ENCODE results near the gene PPP1R26.
A peak's percentile ranks its signal among the peaks of the same experiment; 100 is the strongest.

Gene PPP1R26

DNA sequence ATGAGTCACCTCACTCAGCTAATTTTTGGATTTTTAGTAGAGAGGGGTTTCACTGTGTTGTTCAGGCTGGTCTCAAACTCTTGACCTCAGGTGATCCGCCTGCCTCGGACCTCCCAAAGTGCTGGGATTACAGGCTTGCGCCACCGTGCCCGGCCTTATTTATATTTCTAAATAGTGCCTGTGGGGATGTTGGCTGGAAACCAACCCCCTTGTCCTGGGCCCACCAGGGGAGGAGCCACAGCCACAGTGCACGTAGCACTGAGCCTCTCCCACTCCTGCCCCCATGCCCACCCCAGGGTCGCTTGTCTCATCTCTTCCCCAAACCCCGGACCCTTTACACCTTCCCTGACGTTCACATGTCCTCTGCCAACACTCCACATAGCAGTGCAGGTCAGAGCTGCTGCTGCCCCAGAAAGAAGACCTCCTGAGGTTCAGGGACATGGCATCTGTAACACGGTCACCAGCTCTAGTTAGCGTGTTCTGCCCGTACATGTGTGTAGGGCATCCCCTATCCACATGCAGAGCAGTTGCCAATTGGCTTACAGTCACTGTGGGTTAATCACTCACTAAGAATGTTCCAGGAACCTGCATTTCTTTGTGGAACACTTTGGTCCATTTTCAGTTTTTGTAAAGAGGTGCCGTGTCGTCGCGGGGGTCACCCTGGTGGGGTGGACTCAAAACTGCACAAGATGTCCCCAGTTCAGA is 10.7 kb downstream of the PPP1R26 start:
- no peak for DNase-seq

DNA sequence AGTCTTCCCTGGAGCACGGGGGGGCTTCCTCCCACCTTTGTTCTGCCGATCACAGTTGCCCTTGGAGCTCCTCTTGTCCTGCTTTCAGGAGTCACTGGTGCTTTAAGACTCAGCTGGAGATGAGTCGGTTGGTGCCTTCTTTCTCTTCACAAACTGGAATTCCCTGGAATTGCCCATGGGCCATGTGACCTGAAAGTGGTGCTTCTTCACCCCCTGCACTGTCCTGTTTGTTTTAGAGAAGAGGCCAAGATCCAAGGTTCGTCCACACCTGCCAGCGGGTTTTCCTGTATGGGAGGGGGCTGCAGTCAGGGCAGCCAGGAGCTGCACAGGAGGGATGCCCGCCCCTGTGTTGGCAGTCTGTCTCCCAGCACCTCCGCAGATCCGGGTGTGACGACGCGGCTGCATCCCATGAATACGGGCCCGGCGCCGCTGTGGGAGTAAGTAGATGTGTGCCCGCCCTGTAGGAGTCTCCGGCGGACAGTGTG is 11.4 kb downstream of the PPP1R26 start:
- no peak for DNase-seq

DNA sequence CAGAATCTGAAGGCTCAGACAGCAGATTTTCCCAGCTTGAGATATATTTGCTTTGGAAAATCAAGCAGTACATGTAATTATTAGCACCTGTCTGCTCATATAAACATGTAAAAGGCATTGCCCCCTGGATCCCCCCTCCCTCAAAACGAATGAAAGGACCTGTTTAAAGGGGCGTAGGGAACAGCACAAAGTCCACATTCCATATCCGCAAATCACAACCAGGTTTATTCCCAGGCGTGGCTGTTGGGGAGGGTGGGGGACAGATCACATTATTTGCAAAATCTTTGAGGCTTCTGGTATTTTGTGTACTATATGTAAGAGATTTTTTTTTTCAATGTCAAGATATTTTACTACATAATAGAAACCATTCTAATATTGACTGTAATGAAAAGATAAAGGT is 12.2 kb downstream of the PPP1R26 start:
- no peak for DNase-seq

DNA sequence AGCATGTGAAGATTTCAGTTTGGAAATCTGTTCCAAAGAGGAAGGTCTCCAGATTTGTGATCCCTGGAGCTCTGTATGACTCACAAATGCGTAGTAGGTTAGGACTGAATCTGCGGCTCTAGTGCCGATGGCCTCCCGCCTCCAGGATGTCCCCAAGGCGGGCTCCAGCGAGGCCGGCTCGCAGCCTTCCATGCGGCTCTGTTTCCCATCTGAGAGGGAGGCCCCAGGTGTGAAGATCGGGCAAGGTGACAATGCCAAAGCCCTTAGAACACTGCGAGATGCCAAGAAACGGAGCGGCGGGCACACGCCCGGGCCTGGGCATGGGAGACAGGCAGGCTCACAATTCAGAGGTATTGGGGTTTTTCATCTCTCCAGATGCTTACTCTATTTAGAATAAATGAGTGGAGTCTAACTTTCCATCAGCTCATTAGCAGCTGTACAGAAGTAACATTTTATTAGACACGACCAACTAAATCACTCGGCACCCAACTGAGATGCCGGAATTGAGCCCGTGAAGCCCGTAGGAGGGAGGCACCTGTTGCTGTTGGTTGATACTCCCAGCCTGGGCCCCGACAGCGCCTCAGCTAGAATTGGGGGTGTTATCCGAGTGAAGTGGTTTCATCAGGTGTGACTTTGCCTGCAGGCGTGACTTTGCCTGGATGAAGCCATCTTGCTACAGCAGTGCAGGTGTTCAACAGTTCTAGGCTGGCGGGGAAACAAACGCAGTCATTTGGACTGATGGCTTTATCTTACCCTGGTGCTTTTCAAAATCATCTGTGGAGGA is 13.5 kb downstream of the PPP1R26 start:
- DNase-seq = no peak

DNA sequence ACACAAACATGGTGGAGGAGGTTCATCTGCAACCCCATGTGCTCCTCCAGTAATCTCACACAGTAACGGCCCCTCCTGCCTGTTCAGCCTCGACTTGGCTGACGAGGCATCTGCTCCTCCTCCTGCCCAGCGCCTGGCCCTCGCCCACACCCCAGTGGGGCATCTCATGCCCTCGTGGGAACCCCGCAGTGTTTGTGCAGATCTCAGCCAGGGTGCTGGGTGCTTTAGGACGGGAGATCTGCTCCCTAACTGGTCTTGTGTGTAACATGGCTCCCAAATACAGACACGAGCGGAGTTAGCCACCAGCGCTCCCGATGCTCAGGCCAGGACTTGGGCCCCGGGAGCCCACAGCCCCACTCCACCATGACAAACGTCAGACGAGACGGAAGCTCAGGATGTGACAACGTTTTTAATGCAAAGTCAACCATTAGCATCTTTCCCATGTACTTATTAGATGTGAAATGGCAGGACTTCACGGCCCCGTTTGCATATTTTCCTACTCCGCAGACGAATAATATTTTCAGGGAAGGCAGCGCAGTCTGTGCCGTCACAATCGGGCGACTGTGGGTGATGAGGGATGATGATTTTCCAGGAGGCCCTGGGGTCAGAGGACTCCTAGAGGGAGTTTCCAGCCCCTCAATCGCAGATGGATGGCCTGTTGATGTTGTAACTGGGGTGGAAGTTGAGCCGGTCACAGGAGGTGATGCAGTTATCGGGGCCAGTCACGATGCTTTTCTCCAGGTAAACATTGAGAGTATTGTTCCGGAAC is 15.4 kb downstream of the PPP1R26 start:
- no peak for DNase-seq

DNA sequence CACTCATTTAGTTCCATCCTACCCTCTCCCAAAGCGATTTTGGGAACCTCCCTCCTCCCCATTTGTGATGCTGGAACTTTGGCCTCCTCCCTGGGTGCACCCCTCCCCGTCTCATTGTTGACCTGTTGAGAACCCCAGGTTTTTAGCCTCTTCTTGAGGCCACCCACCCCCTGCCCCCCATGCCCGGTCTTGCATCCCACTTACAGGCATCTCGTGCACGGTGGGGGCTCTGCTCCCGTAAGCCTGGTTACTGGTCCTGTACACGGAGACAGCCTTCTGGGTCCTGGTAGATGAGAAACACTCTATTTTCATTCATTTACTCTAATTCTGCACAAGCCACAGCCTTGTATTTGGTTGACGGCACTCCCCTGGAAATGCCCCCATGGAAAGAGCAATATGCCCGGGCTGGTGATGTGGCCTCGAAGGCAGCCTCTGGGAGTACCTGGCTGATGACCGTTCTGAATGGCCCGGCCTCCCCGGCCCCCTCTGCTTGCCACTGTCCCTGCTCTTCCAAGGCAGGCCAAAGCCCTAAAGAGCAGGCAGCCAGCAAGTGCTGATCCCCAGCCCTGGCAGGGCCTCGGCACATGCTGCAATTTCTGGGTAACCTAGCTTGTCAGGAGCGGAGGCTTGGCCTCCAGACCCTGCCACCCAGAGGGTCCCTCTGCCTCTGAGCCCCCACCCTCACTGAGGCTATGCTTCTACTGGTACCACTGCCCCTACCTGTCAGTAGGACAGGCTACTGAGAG is 19.0 kb downstream of the PPP1R26 start:
- no peak for DNase-seq

DNA sequence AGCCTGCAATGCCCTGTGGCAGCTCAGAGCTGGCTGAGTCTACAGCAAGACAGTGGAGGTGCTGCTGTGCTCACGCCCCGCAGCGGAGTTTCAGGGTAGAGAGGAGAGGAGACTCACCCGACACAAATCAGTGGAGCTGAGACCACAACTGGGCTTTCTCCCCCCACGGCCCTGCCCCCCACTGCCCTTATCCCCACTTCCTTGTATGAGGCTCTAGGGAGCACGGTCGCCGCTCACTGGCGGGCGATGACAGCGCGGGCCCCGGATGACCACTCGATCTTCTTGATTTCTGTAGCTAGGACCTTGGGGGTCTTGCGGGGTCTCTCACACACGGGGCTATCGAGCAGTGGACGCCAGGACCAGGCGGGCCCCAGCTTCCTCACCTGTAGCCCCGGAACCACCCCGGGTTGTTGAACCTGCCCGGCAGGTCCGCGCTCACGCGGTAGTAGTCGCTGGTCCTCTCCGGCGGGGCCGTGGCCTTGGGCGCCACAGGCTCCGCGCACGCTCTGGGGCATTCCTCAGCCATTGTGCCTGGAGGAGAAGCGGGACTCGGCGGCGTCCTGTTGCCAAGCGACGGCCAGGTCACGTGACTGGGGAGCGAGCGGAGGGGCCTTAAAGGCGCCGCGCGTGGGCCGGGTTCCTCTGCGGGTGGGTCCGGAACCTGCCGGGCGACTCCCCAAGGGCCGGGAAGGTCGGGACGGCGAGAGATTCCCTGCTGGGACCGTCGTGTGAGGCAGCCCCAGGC is 19.9 kb downstream of the PPP1R26 start:
- peak; percentile 96 for DNase-seq

DNA sequence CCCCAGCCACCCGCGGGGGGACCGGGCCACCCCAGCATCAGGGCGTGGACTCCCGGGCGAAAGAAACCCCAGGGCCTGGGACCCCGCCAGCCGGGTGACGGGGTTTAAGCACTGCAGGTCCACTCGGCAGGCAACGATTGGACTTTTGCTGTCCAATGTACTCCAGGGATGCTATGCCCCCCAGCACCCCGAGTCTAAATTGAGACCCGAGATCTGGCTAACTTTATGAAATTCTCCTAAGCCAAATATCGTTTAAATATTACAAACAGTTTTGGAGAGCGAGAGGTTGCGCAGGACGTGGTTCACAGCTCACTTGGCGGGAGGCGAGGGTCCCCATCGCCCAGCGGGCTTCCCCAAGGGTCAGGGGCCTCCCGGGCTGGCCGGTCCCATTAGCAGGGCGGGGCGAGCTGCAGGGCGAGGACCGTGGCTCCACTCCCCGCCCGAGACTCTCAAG is 20.5 kb downstream of the PPP1R26 start:
- no peak for DNase-seq

DNA sequence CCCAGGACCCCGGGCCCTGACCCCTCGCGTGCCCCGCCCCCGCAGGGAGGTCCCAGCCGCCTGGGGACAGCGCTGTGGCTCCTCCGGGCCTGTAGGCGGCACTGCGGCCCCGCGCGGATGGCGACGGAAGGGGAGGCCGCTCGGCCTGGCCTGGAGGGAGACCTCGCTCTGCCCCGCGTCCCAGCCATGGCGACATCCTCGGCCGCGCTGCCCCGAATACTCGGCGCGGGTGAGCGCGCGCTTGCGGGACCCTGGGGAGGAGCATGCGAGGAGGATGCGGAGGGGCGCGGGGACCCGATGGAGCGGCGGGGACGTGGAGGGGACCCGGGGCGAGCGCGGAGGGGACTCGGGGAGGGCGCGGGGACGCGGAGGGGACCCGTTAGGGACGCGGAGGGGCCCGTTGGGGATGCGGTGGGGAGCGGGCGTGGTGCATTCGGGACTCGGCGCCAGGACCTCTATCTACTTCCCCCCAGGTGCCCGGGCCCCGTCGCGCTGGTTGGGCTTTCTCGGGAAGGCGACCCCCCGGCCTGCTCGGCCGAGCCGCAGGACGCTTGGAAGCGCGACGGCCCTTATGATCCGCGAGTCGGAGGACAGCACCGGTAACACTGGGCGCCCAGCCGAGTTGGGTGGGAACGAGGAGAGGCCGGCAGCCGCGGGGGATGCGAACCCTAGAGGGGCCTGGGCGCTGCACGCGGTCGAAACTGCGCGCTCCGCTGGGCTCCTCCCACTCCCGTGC is 21.1 kb downstream of the PPP1R26 start, which contains the start of gene MRPS2:
Gene MRPS2 (plus strand): TSS at position 158 of the 736 bp plus-strand sequence. CDS start 29 bp downstream, at position 187.
- DNase-seq = peak; percentile 97

DNA sequence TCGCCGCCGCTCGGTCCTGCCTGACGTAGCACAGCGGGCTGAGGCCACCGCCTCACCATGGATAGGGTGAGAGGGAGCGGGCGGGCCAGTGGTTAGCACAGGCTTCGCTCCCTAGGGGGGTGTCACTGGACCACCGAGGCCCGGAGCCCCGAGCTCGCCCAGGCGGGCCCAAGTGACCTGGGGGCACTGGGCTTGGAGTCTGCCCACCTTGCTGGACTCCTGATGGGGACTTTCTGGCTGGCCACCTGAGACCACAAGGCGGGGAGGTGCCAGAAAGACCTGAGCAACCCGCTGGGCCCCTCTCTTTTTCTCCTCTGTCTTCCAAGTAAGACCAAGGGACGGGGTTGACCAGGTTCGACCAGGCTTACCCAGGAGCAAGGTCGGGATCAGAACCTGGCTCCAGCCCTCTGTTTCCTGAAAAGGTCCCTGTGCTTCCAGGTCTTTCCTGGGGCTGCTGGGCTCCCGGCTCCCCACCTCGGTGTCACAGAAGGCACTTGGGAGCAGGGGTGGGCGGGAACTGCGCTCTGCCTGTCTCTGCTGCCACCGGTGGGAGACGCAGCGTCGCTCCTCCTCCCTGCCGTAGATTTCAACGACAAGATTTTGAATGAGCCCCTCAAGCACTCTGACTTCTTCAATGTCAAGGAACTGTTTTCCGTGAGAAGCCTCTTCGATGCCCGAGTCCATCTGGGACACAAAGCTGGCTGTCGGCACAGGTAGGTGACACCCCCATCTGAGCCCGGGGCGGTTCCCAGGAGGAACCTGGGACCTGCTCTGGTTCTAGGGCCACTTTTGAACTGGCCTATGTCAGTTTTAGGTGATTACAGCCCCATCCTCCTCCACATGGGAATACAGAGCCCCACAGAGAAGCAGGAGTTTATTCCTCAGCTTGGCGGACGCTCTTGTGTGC is 21.9 kb downstream of the PPP1R26 start:
- peak; percentile 78 for DNase-seq

DNA sequence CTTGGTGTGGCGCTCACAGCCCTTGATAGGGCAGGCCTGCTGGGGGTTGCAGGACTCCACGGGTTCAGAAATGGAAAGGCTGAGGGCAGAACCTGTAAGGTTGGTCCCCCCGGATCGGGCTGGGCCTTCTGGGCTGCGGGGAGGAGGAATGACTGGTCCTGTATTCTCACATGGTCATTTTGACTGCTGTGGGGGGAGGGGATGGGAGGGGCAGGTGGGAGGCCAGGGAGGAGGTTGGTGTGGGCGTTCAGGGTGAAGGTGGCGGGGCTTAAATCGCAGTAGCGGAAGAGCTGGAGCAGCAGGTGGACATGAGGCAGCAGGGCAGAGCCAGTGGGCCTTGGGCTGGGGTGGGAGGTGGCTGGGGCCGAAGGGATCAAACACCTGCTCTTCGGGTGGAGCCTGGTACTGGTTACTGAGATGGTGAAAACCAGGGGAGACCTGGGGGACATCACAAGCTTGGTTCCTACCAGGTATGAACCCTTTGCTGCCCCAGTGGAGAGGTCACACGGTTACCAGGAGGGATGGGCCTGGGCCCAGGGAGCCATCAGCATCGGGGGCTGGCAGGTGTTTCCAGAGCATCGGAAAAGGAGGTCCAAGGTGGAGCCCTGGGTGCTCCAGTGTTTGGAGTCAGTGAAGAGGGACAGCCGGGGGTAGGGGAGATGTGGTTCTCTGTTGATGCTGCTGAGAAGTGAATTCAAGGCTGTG is 22.7 kb downstream of the PPP1R26 start:
- DNase-seq = no peak

DNA sequence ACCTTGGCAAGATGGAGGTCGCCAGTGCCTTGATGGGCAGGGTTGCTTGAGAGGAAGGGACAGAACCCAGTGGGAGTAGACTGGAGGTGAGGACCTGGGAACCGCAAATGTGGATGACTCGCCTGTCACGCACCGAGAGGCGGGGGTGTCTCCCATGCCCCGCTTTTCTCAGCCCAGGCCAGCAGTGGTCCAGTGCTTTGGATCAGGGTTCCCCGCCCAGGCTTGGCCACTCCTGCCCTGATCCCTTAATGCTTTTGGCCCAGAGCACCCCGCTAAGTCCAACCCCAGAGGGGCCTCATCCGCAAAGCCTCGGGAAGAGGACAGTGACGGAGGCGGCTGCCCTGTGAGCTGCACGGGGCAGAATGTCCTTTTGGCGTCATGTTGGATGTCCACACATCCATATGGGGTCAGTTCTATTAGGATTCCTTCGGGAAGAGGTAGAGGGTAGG is 23.3 kb downstream of the PPP1R26 start:
- no peak for DNase-seq

DNA sequence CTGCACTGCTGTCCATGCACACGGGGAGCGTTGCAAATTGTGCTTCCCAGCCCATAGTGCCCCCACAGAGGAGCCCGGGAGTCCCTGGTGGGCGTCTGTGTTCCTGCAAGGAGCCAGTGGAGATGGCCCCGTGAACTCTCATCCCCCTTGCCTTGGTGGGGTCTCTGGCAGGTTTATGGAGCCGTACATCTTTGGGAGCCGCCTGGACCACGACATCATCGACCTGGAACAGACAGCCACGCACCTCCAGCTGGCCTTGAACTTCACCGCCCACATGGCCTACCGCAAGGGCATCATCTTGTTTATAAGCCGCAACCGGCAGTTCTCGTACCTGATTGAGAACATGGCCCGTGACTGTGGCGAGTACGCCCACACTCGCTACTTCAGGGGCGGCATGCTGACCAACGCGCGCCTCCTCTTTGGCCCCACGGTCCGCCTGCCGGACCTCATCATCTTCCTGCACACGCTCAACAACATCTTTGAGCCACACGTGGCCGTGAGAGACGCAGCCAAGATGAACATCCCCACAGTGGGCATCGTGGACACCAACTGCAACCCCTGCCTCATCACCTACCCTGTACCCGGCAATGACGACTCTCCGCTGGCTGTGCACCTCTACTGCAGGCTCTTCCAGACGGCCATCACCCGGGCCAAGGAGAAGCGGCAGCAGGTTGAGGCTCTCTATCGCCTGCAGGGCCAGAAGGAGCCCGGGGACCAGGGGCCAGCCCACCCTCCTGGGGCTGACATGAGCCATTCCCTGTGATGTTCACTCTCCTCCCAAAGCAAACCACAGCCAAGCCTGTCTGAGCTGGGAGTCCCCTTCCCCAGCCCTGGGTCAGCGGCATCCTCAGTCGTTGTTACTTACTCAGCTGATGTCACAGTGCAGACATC is 24.0 kb downstream of the PPP1R26 start:
- DNase-seq = no peak

DNA sequence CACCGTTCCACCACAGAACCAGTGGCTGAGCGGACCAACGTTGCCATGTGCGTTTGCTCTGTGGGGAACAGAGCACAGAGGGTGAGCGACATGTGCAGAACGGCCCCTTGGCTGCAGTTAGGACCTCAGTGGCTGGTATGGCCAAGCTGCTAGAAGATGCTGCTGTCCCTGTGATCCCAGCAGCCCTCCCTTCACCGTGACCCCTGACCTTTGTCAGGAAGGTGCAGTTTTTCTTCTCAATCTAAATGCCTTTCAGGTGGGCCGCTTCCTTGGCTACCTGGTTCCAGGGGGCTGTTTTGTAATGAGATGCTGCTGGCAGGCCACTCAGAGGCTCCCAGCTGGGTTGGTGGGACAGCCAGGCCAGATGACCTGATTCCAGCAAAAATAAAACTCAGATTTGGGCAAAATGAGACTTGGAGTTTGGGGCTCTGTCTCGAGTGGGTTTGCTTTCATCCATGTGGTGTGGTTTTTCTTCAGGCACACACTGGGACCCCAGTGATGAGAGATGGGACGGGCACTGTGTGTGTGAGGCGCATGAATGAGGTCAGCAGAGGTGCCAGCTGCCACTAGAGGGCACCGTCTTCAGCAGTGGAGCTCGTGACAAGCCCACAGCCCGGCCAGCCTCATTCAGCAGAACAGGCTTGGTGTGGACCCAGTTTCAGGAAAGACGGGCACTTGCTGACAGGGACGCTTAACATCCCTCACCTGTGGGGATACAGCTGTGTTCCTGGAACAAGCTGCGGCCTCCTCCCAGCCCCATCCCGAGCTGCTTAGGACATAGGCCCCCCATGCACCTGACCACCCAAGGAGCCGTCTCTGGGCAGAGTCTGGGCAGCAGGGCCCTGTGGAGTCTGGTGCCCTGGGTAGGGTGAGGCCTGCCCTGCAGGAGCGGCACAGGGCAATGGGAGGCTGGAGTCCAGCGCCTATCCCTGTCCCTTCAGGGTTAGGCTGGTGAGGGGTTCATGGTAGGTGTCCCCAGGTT is 25.0 kb downstream of the PPP1R26 start:
- DNase-seq = peak; percentile 83

DNA sequence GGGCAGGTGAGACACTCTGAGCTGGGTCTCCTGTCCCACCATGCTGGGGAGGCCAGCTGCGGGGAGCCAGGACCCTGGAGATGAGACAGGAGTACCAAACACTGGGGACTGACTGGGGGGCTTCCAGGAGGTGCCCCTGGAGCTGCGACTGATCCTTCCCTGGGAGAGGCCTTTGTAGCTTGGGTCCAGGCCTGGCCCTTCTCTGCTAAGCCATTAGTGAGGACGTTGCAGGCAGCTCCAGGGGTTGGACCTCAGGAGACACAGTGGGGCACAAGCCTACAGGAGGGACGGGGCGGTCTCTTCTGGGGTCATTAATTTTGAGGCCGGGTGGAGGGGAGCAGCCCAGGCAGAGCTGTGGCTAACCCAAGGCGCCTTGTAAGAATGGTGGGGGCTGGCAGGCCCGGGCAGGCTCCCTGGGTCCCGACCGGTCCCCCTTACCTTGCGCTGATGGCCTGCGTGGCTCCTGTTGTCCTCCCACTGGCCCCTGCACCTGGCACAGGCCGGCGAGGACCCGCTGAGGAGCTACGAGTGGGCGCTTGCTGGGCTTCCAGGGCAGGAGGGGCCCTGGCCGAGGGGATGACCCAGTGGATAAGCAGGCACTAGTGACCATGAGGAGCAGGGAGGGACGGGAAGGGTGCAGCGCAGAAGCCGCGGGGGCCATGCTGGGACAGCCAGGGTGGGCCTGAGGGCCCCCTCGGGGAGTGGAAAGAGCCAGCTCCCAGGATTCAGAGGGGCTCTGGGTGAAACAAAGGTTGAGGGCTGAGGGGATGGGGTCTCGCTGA is 26.0 kb downstream of the PPP1R26 start:
- DNase-seq = no peak
